IMR-90 (cell line): ENCODE measurements around the gene OXLD1. TPM values are rescaled to one million over a fixed set of nuclear protein-coding genes. Genes with fewer than 3 reads are reported as not detected.

Source experiments
- ATAC-seq: fragments of 200-7000 bp; cut with Tn5 transposase; 2 replicates; pipeline ENCODE4 v1.9.1; 2020; ENCODE audit warnings: low read depth, mild to moderate bottlenecking, moderate library complexity
- BruUV-seq: library from RNA; stranded (reverse); fragments of 400-500 nt; replicated peaks from 2 replicates; lab custom pipeline; 2021; lab: Mats Ljungman, UMichigan
- CTCF ChIA-PET: fragments of 300-600 bp; formaldehyde crosslinking; extraction: SDS; loops from one replicate; lab custom pipeline; 2021; ENCODE audit warnings: antibody characterized with exemption; lab: Yijun Ruan, JAX
- POLR2A ChIA-PET: fragments of 300-600 bp; sonication (Branson Sonifier 250); formaldehyde crosslinking; loops from one replicate; lab custom pipeline; 2022; ENCODE audit warnings: antibody characterized with exemption; ENCODE audit not compliant: unreplicated experiment; lab: Charles Lee
- DNase-seq: peaks from one replicate; pipeline ENCODE4 v3.0.0; 2013
- H2AFZ ChIP-seq: replicated peaks from 2 replicates; pipeline ENCODE3; 2013; ENCODE audit warnings: low read length, mild to moderate bottlenecking; ENCODE audit not compliant: poor library complexity
- H2AK5ac ChIP-seq: 2 replicates; pipeline ENCODE4 v1.6.1; 2013; ENCODE audit warnings: low read depth, low read length, inconsistent platforms
- H2AK9ac ChIP-seq: replicated peaks from 2 replicates; pipeline ENCODE3; 2013; ENCODE audit warnings: mild to moderate bottlenecking, low read depth, low read length, moderate library complexity; ENCODE audit not compliant: poor library complexity
- H2BK120ac ChIP-seq: 2 replicates; pipeline ENCODE4 v1.6.1; 2013; ENCODE audit warnings: low read depth, low read length, inconsistent platforms
- H2BK15ac ChIP-seq: 3 replicates; pipeline ENCODE4 v1.6.1; 2013; ENCODE audit warnings: low read depth, low read length, inconsistent platforms
- H2BK20ac ChIP-seq: 2 replicates; pipeline ENCODE4 v1.6.1; 2013; ENCODE audit warnings: low read depth, mild to moderate bottlenecking, inconsistent platforms, low read length, moderate library complexity
- H2BK5ac ChIP-seq: 2 replicates; pipeline ENCODE4 v1.6.1; 2013; ENCODE audit warnings: mild to moderate bottlenecking, low read depth, low read length, inconsistent platforms; ENCODE audit not compliant: poor library complexity, severe bottlenecking
- H3K14ac ChIP-seq: replicated peaks from 2 replicates; pipeline ENCODE4 v1.6.1; 2013; ENCODE audit warnings: low read depth, low read length, inconsistent platforms
- H3K18ac ChIP-seq: 2 replicates; pipeline ENCODE4 v1.6.1; 2013; ENCODE audit warnings: low read depth, low read length, control low read depth
- H3K23ac ChIP-seq: 2 replicates; pipeline ENCODE4 v1.6.1; 2013; ENCODE audit warnings: low read depth, low read length, inconsistent platforms
- H3K27ac ChIP-seq: 2 replicates; pipeline ENCODE4 v1.5.1; 2013; ENCODE audit warnings: mild to moderate bottlenecking, control low read depth, low read length; ENCODE audit not compliant: insufficient read depth
- H3K27me3 ChIP-seq: 2 replicates; pipeline ENCODE4 v1.6.1; 2013; ENCODE audit warnings: low read length; ENCODE audit not compliant: control insufficient read depth, insufficient read depth
- H3K36me3 ChIP-seq: 2 replicates; pipeline ENCODE4 v1.6.1; 2013; ENCODE audit warnings: low read length, mixed read lengths; ENCODE audit not compliant: control insufficient read depth, insufficient read depth
- H3K4ac ChIP-seq: 2 replicates; pipeline ENCODE4 v1.6.1; 2013; ENCODE audit warnings: low read depth, low read length, inconsistent platforms
- H3K4me1 ChIP-seq: 2 replicates; pipeline ENCODE4 v1.6.1; 2013; ENCODE audit warnings: low read length, mixed read lengths; ENCODE audit not compliant: control insufficient read depth, insufficient read depth
- H3K4me2 ChIP-seq: 2 replicates; pipeline ENCODE4 v1.6.1; 2013; ENCODE audit warnings: low read depth, mild to moderate bottlenecking, control low read depth, low read length, moderate library complexity
- H3K4me3 ChIP-seq: 2 replicates; pipeline ENCODE4 v1.5.1; 2013; ENCODE audit warnings: low read depth, mild to moderate bottlenecking, control low read depth, low read length, moderate library complexity; ENCODE audit not compliant: insufficient read depth
- H3K56ac ChIP-seq: 2 replicates; pipeline ENCODE4 v1.6.1; 2013; ENCODE audit warnings: low read length, inconsistent platforms; ENCODE audit not compliant: insufficient read depth; ENCODE audit errors: extremely low read depth
- H3K79me1 ChIP-seq, 2 experiments: 2 replicates each; pipeline ENCODE4 v1.6.1; 2013; ENCODE audit warnings: low read length in 2 of 2, inconsistent platforms in 1 of 2, low read depth in 1 of 2
- H3K9ac ChIP-seq: 2 replicates; pipeline ENCODE4 v1.6.1; 2013; ENCODE audit warnings: low read depth, low read length, control low read depth
- H3K9me1 ChIP-seq: 2 replicates; pipeline ENCODE4 v1.6.1; 2013; ENCODE audit warnings: low read length, inconsistent platforms; ENCODE audit not compliant: insufficient read depth
- H3K9me3 ChIP-seq: 2 replicates; pipeline ENCODE4 v1.6.1; 2013; ENCODE audit warnings: low read length; ENCODE audit not compliant: control insufficient read depth, insufficient read depth
- H4K20me1 ChIP-seq: 2 replicates; pipeline ENCODE4 v1.6.1; 2013; ENCODE audit warnings: low read length, inconsistent platforms; ENCODE audit not compliant: insufficient read depth
- H4K5ac ChIP-seq: 2 replicates; pipeline ENCODE4 v1.6.1; 2013; ENCODE audit warnings: mild to moderate bottlenecking, low read depth, low read length, control low read depth
- H4K8ac ChIP-seq, 2 experiments: 2 replicates each; pipeline ENCODE4 v1.6.1; 2013; ENCODE audit warnings: low read depth in 2 of 2, low read length in 2 of 2, control low read depth in 1 of 2, inconsistent platforms in 1 of 2
- H4K91ac ChIP-seq: 2 replicates; pipeline ENCODE4 v1.6.1; 2013; ENCODE audit warnings: low read depth, low read length, inconsistent platforms; ENCODE audit not compliant: insufficient read depth
- BHLHE40 ChIP-seq: fragments of 150-350 bp; IDR thresholded peaks from 2 replicates; pipeline ENCODE4 v1.6.1; 2016; ENCODE audit warnings: mild to moderate bottlenecking, low read depth, low read length
- CEBPB ChIP-seq: IDR thresholded peaks from 2 replicates; pipeline ENCODE4 v1.6.1; 2012; ENCODE audit warnings: low read depth, low read length, improper control_type of control experiment
- CHD1 ChIP-seq: IDR thresholded peaks from 2 replicates; pipeline ENCODE4 v1.6.1; 2012; ENCODE audit warnings: low read depth, low read length, improper control_type of control experiment
- FOS ChIP-seq: fragments of 150-350 bp; IDR thresholded peaks from 2 replicates; pipeline ENCODE4 v1.6.1; 2016; ENCODE audit warnings: low read depth, low read length
- MAFK ChIP-seq: IDR thresholded peaks from 2 replicates; pipeline ENCODE4 v1.6.1; 2012; ENCODE audit warnings: low read depth, low read length, improper control_type of control experiment
- MAZ ChIP-seq: IDR thresholded peaks from 2 replicates; pipeline ENCODE4 v1.6.1; 2012; ENCODE audit warnings: low read depth, mild to moderate bottlenecking, low read length, improper control_type of control experiment, moderate library complexity, borderline replicate concordance
- MXI1 ChIP-seq: IDR thresholded peaks from 2 replicates; pipeline ENCODE4 v1.6.1; 2012; ENCODE audit warnings: low read depth, mild to moderate bottlenecking, low read length, moderate library complexity, borderline replicate concordance
- NFE2L2 ChIP-seq: fragments of 150-350 bp; IDR thresholded peaks from 2 replicates; pipeline ENCODE4 v1.6.1; 2016; ENCODE audit warnings: low read depth, mild to moderate bottlenecking, low read length
- POLR2A ChIP-seq: IDR thresholded peaks from 2 replicates; pipeline ENCODE4 v1.6.1; 2012; ENCODE audit warnings: mild to moderate bottlenecking, low read depth, low read length
- RAD21 ChIP-seq: IDR thresholded peaks from 2 replicates; pipeline ENCODE4 v1.6.1; 2012; ENCODE audit warnings: low read length, improper control_type of control experiment
- RCOR1 ChIP-seq: IDR thresholded peaks from 2 replicates; pipeline ENCODE4 v1.6.1; 2012; ENCODE audit warnings: mild to moderate bottlenecking, low read length, improper control_type of control experiment; ENCODE audit not compliant: insufficient replicate concordance
- RFX5 ChIP-seq: IDR thresholded peaks from 2 replicates; pipeline ENCODE4 v1.8.0; 2012; ENCODE audit warnings: low read depth, mild to moderate bottlenecking, low read length, moderate library complexity
- SMC3 ChIP-seq: fragments of 150-350 bp; IDR thresholded peaks from 2 replicates; pipeline ENCODE4 v1.6.1; 2016; ENCODE audit warnings: low read depth, mild to moderate bottlenecking, antibody characterized with exemption, low read length, moderate library complexity
- USF2 ChIP-seq: fragments of 150-350 bp; IDR thresholded peaks from 2 replicates; pipeline ENCODE4 v1.6.1; 2017; ENCODE audit warnings: mild to moderate bottlenecking, antibody characterized with exemption, low read length, low read depth
- WGBS, 2 experiments: methylation state at CpG; one replicate each; pipeline versions ENCODE4 v1.1.5 to v1.1.7; 2013; ENCODE audit warnings: missing lambda C conversion rate in 2 of 2; ENCODE audit not compliant: insufficient read length in 1 of 2; ENCODE audit errors: extremely low coverage in 2 of 2; 5-methylcytosine and 5-hydroxymethylcytosine counted together
- dilution Hi-C: fragments of 300-500 bp; cut with HindIII; formaldehyde crosslinking; loops from one replicate; pipeline ENCODE4 v1.14.3; 2018; ENCODE audit warnings: low sequenced_read_pairs; ENCODE audit not compliant: unreplicated experiment
- in situ Hi-C: fragments of 300-500 bp; cut with MboI; formaldehyde crosslinking; loops from 3 replicates; pipeline ENCODE4 v1.14.3; 2019; ENCODE audit warnings: low sequenced_read_pairs, inconsistent platforms, mixed read lengths
- intact Hi-C: fragments of 100-400 bp; cut with micrococcal nuclease; formaldehyde crosslinking; loops from 2 replicates; pipeline ENCODE4 v1.10.0; 2022
- polyA plus RNA-seq, 3 experiments: library from polyadenylated mRNA; depleted of rRNA; stranded (reverse); fragments of >200 nt; gene quantifications; 2 replicates each; pipeline ENCODE4 v1.2.3, GENCODE V29; 2012; ENCODE audit warnings: low replicate concordance in 1 of 3
- total RNA-seq: library from RNA; depleted of rRNA; stranded (reverse); fragments of >200 nt; gene quantifications from 2 replicates; pipeline ENCODE4 v1.2.3, GENCODE V29; 2012
- TF ChIP-seq, protein P1 (sequence below): fragments of 150-350 bp; IDR thresholded peaks from 2 replicates; pipeline ENCODE4 v1.6.1; 2016; ENCODE audit warnings: low read depth, mild to moderate bottlenecking, low read length, moderate library complexity, borderline replicate concordance
- TF ChIP-seq, protein P2 (sequence below): conservative IDR thresholded peaks from 2 replicates; pipeline ENCODE4 v1.5.1; 2012; ENCODE audit warnings: mild to moderate bottlenecking, low read depth, low read length, improper control_type of control experiment

Gene OXLD1
- total and polyA plus RNA-seq, 2 of the 4 experiments (the other 2 are of a cell fraction), result 9.9 to 22.3 TPM

DNA sequence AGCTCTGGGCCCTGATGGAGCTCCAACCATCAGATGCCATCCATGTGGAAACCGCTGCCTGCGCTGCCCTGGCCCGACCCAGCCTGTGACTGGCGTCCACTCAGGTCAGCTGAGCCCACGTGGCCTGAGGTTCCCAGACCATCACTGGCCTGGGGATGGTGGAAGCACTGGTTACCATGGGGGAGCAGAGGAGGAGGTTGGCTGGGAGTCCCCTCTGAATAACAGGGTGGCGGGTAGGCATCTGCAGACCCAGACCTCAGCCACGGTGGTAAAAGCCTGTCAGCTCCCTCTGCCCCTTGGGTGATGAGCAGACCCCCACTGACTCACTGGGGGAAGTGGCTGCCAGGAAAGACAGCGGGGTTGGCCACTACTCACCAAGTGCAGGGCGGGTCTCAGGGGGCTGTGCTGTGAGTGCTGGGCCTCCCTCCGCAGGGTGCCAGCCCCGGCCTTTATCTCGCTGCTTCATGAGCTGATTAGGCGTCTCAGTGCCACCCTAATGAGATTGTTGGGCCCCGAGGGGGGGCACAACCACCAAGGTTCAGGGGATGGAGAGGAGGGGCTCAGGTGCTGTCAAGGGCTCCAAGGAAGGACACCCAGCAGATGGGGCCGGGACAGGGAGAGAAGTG, 10.2 kb downstream of the OXLD1 start, which contains the start of gene PDE6G:
TSS of gene PDE6G (minus strand) at position 425 of the 626 bp plus-strand sequence. CDS start 3,237 bp downstream, outside the sequence.
- Histone ChIP-seq H4K8ac (no peak within 1 kb of the TSS), H2AK5ac (no peak within 1 kb of the TSS), H2BK5ac (no peak within 1 kb of the TSS), H3K9me1 (peaks cover 8% of the 10 kb centered on the region), H3K9ac (no peak within 1 kb of the TSS), H2BK20ac (no peak within 1 kb of the TSS), H2AFZ (peak within 1 kb of the TSS; percentile 32), H3K4me3 (no peak within 1 kb of the TSS), H3K36me3 (no peaks in the 10 kb centered on the region), H3K4me1 (peaks cover 6% of the 10 kb centered on the region), H3K4ac (no peak within 1 kb of the TSS), H4K20me1 (peaks cover 3% of the 10 kb centered on the region; the same call in 1 of the 2 replicates), H3K79me1 (no peaks in the 10 kb centered on the region), H2BK15ac (no peak within 1 kb of the TSS), H3K56ac (no peak within 1 kb of the TSS), H3K14ac (no peak within 1 kb of the TSS), H3K9me3 (no peaks in the 10 kb centered on the region), H3K18ac (no peak within 1 kb of the TSS), H3K4me2 (no peak within 1 kb of the TSS), H2BK120ac (no peak within 1 kb of the TSS), H4K91ac (no peak within 1 kb of the TSS), H4K5ac (no peak within 1 kb of the TSS), H3K27ac (no peak within 1 kb of the TSS), H3K27me3 (no peaks in the 10 kb centered on the region), H2AK9ac (no peak within 1 kb of the TSS), H3K23ac (no peak within 1 kb of the TSS)
- TF ChIP-seq MAZ (no peak), POLR2A (no peak), NFE2L2 (no peak), MAFK (no peak), SMC3 (no peak), RFX5 (no peak), RAD21 (no peak), FOS (no peak), RCOR1 (no peak), BHLHE40 (no peak), CHD1 (no peak), CEBPB (no peak), USF2 (no peak), MXI1 (no peak)
- TF ChIP-seq, protein P1, sequence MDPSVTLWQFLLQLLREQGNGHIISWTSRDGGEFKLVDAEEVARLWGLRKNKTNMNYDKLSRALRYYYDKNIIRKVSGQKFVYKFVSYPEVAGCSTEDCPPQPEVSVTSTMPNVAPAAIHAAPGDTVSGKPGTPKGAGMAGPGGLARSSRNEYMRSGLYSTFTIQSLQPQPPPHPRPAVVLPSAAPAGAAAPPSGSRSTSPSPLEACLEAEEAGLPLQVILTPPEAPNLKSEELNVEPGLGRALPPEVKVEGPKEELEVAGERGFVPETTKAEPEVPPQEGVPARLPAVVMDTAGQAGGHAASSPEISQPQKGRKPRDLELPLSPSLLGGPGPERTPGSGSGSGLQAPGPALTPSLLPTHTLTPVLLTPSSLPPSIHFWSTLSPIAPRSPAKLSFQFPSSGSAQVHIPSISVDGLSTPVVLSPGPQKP, result no peak
- TF ChIP-seq, protein P2, sequence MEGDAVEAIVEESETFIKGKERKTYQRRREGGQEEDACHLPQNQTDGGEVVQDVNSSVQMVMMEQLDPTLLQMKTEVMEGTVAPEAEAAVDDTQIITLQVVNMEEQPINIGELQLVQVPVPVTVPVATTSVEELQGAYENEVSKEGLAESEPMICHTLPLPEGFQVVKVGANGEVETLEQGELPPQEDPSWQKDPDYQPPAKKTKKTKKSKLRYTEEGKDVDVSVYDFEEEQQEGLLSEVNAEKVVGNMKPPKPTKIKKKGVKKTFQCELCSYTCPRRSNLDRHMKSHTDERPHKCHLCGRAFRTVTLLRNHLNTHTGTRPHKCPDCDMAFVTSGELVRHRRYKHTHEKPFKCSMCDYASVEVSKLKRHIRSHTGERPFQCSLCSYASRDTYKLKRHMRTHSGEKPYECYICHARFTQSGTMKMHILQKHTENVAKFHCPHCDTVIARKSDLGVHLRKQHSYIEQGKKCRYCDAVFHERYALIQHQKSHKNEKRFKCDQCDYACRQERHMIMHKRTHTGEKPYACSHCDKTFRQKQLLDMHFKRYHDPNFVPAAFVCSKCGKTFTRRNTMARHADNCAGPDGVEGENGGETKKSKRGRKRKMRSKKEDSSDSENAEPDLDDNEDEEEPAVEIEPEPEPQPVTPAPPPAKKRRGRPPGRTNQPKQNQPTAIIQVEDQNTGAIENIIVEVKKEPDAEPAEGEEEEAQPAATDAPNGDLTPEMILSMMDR, result no peak
- in situ Hi-C loops, result no loop called here
- dilution Hi-C loops, result no loop called here
- intact Hi-C loops, result no loop called here
- DNase-seq (no peak), ATAC-seq (no peak)
- ChIA-PET POLR2A (no interaction called here), CTCF (no interaction called here)
- BruUV-seq, result no TSS peak
- 92% methylated on average over 11 of the region's 15 CpGs; no CpG with 5 or more reads in 1 of the 2 experiments for WGBS, 2 experiments
